ENCODE data around the gene SRSF7.
A peak's percentile ranks its signal among the peaks of the same experiment; 100 is the strongest.
"Not testable (repeated sequence)": the region's sequence is repeated elsewhere in the genome, so short reads cannot be mapped to it uniquely, and the experiment has no call there.

SRSF7 gene

GRCh38 chr2:38763228-38763627 is 12.1 kb upstream of the SRSF7 start:
- in situ Hi-C loops (cut with MboI; ENCODE audit: low pct_unique_long_range_greater_than_20kb, low sequenced_read_pairs), result no loop called here
- DNase-seq, result no peak

GRCh38 chr2:38755891-38756290 is 4.7 kb upstream of the SRSF7 start:
- DNase-seq; in situ Hi-C loops (cut with MboI; ENCODE audit: low pct_unique_long_range_greater_than_20kb, low sequenced_read_pairs): not testable (repeated sequence)

- in situ Hi-C loops (cut with MboI; ENCODE audit: low pct_unique_long_range_greater_than_20kb, low sequenced_read_pairs), result no loop called here
- DNase-seq, result no peak
Observed at GRCh38 chr2:38754506-38754905, 3.3 kb upstream of the SRSF7 start.

DNA sequence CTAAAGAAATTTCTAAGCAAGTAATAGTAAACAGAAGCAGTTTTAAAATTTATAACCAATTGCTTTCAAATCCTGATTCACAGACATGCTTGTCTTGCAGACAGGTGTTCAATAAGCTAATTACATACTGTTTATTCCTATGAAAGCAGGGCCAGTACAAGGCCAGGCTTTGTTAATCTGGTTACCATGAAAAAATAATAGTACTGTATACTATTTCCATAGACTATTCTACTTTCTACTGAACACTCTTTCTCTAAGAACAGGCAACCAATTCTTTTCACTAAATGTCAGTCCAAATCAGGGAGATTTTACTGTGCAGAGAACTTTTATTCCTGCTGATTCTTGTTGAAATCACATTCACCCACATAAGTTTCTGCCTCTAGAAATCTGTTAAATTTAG is 2.9 kb upstream of the SRSF7 start:
- in situ Hi-C loops (cut with MboI; ENCODE audit: low pct_unique_long_range_greater_than_20kb, low sequenced_read_pairs), result no loop called here
- no peak for DNase-seq

GRCh38 chr2:38751596-38752410 is 642 bp upstream of the SRSF7 start:
- in situ Hi-C loops (cut with MboI; ENCODE audit: low pct_unique_long_range_greater_than_20kb, low sequenced_read_pairs), result no loop called here
- DNase-seq, result no peak

DNA sequence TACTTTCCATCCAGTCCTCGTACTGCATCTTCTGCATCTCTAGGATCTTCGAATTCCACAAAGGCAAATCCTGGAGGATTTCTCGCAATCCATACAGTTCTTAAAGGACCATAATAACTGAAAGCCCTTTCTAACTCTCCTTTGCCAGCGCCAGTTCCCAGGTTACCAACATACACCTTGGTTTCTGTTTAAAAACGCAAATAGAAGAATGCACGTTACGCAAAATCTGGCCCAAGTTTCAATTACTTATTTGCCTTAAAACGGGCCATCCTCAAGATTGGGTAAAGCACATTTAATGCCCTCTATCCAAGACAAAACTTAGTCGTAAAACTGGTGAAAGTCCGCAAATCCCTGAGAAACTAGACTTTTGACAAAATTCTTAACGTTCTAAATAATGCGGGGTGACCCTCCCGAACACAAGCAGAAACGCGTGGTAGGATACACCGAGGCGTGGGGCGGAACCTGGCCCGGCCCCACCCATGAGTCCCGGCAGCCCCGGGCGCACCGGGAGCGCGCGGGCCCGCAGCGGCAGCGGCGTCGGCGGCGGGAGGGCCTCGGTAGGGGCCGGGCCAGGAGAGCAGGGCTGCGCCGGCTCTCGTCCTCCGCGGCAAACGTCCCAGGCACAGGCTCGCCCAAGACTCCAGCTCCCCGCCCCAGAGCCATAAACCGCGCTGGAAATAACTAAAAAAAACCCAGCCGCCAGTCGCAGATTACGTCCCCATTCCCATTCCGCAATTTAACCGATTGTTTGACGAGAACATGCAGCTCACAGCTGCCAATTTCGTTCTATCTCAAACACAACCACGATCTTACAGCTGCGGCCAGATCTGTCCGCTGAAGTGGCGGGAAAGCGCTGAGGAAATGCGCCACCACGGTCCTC is 910 bp downstream of the SRSF7 start:
- no peak for DNase-seq
- in situ Hi-C loops (cut with MboI; ENCODE audit: low pct_unique_long_range_greater_than_20kb, low sequenced_read_pairs), result no loop called here

- DNase-seq, result no peak
- in situ Hi-C loops (cut with MboI; ENCODE audit: low pct_unique_long_range_greater_than_20kb, low sequenced_read_pairs), result loop anchor here (25.0 kb wide), 1 partner anchor 437 kb away; no protein-coding TSS in a partner anchor
Observed at GRCh38 chr2:38748943-38749804, 2.0 kb downstream of the SRSF7 start.

DNA sequence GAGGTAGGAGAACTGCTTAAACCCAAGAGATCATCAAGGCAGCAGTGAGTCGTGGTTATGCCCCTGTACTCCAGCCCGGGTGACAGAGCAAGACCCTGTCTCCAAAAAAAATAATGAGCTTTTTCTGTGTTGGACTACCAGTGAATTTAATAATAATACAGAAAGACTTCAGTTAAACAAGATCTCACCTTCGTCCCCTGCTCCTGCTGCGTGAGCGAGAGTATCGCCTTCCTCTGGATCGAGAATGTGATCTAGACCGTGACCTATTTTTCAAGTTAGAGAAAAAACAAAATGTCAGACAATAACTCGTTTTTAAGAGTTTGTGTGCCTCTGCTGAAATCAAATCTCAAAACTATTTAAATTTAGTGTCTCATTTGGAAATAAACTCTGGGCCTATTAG is 2.8 kb downstream of the SRSF7 start:
- DNase-seq, result no peak
- in situ Hi-C loops (cut with MboI; ENCODE audit: low pct_unique_long_range_greater_than_20kb, low sequenced_read_pairs), result loop anchor here (25.0 kb wide), 1 partner anchor 436 kb away; no protein-coding TSS in a partner anchor

DNA sequence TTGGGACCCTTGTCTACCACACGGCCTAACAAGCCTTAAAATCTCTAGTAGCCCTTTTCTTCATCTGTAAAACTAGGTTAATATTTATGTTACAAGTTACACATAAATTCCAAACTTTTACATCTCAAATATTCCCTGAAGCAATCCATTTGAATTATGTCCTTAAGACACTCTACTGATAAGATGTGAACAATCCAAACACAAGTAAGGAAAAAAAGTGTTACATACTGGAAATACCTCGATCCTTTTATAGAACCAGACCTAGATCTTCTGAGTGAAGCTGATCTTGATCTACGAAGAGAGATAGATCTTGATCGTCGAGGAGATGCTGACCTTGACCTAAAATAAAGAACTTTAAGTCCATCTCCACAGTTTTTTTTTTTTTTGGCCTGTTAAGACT is 3.3 kb downstream of the SRSF7 start:
- in situ Hi-C loops (cut with MboI; ENCODE audit: low pct_unique_long_range_greater_than_20kb, low sequenced_read_pairs), result loop anchor here (25.0 kb wide), 1 partner anchor 436 kb away; no protein-coding TSS in a partner anchor
- DNase-seq, result no peak

- DNase-seq, result no peak
- in situ Hi-C loops (cut with MboI; ENCODE audit: low pct_unique_long_range_greater_than_20kb, low sequenced_read_pairs), result loop anchor here (25.0 kb wide), 1 partner anchor 435 kb away; no protein-coding TSS in a partner anchor
Observed at GRCh38 chr2:38747007-38747424, 4.1 kb downstream of the SRSF7 start.

DNA sequence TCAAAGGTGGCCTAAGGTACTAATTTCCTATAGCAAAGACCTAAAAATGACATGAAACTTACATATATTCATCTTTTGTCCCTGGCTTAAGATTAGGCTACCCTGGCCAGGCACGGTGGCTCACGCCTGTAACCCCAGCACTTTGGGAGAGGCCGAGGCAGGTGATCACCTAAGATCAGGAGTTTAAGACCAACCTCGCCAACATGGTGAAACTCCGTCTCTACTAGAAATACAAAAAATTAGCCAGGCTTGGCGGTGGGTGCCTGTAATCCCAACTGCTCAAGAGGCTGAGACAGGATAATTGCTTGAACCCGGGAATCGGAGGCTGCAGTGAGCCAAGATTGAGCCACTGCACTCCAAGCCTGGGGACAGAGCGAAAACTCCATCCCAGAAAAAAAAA is 5.9 kb downstream of the SRSF7 start:
- in situ Hi-C loops (cut with MboI; ENCODE audit: low pct_unique_long_range_greater_than_20kb, low sequenced_read_pairs), result loop anchor here (25.0 kb wide), 1 partner anchor 433 kb away; no protein-coding TSS in a partner anchor
- DNase-seq, result no peak

- no peak for DNase-seq
- in situ Hi-C loops (cut with MboI; ENCODE audit: low pct_unique_long_range_greater_than_20kb, low sequenced_read_pairs), result loop anchor here (25.0 kb wide), 1 partner anchor 432 kb away; no protein-coding TSS in a partner anchor
Observed at GRCh38 chr2:38744399-38744780, 6.8 kb downstream of the SRSF7 start.

DNA sequence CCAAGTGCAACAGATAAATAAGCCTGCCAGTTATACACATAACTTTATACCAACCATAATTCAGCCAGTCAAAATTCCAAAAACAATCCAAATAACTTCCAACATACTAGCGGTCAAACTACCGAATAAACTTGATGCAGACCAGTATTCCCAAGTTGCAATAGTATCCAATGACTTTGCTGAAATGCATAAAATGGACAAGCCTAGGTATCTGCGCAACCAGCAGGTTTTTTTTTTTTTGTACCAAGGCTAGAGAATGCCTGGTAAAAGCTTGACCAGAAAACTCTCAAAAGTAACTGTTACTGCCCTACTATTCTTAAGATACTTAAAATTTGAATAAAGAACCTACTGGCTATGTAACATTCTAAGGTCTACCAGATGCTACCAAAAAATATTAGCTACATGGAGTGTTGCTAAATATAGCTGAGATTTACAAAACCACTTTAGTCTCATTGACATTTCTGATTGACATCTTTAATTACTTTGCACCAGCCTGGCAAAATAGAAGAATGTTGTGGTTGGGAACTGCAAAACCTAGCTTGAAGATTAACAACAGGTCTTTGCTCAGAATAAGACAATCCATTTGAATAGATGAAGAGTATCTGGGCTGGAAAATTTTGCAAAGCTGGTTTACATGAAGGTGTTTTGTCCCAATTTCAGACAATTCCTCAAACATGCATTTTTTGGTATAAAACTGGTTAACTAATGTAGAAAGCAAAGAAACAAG is 7.3 kb downstream of the SRSF7 start:
- in situ Hi-C loops (cut with MboI; ENCODE audit: low pct_unique_long_range_greater_than_20kb, low sequenced_read_pairs), result loop anchor here (25.0 kb wide), 1 partner anchor 432 kb away; no protein-coding TSS in a partner anchor
- DNase-seq, result no peak

GRCh38 chr2:38742797-38743559 is 8.2 kb downstream of the SRSF7 start:
- no peak for DNase-seq
- in situ Hi-C loops (cut with MboI; ENCODE audit: low pct_unique_long_range_greater_than_20kb, low sequenced_read_pairs), result loop anchor here (25.0 kb wide), 1 partner anchor 431 kb away; no protein-coding TSS in a partner anchor

GRCh38 chr2:38740851-38741731 is 10.1 kb downstream of the SRSF7 start:
- DNase-seq, result peak; percentile 85
- in situ Hi-C loops (cut with MboI; ENCODE audit: low pct_unique_long_range_greater_than_20kb, low sequenced_read_pairs), result loop anchor here (25.0 kb wide), 1 partner anchor 429 kb away; no protein-coding TSS in a partner anchor

- DNase-seq, result no peak
- in situ Hi-C loops (cut with MboI; ENCODE audit: low pct_unique_long_range_greater_than_20kb, low sequenced_read_pairs), result loop anchor here (25.0 kb wide), 1 partner anchor 427 kb away; no protein-coding TSS in a partner anchor
Observed at GRCh38 chr2:38739524-38739923, 11.6 kb downstream of the SRSF7 start.
